Measurements from ENCODE around the gene HEPN1.

HEPN1 gene

DNA sequence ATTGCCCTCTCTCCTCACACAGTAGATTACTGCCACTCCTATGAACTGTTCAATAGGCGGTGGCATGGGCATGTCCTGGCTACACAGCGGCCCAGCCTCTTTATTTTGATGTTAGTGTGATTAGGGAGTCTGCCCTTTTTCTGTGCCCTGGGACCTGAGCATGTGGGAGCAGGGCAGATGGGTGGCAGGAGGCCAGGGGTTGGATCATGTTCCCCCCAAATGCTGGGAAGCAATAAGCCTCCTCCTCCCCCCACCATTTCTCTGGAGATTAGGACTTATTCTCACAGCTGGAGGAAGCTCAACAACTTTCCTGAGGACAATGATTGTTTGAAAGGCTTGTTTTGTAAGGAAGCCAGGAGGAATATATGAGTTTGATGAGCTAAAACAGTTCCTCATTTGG is 848 bp downstream of the HEPN1 start:
- no peak overlapping the region for H3K4me3 ChIP-seq (ENCODE audit: low read depth, low read length)
- no peak for DNase-seq (ENCODE audit: low read depth)
- TF ChIP-seq, protein P1, sequence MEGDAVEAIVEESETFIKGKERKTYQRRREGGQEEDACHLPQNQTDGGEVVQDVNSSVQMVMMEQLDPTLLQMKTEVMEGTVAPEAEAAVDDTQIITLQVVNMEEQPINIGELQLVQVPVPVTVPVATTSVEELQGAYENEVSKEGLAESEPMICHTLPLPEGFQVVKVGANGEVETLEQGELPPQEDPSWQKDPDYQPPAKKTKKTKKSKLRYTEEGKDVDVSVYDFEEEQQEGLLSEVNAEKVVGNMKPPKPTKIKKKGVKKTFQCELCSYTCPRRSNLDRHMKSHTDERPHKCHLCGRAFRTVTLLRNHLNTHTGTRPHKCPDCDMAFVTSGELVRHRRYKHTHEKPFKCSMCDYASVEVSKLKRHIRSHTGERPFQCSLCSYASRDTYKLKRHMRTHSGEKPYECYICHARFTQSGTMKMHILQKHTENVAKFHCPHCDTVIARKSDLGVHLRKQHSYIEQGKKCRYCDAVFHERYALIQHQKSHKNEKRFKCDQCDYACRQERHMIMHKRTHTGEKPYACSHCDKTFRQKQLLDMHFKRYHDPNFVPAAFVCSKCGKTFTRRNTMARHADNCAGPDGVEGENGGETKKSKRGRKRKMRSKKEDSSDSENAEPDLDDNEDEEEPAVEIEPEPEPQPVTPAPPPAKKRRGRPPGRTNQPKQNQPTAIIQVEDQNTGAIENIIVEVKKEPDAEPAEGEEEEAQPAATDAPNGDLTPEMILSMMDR (IDR thresholded peaks at IDR 0.05; ENCODE audit: insufficient read depth, low read depth, low read length, missing control alignments), result no peak

- TF ChIP-seq, protein P1 (IDR thresholded peaks at IDR 0.05; ENCODE audit: insufficient read depth, low read depth, low read length, missing control alignments), result no peak
- DNase-seq (ENCODE audit: low read depth), result no peak
- H3K4me3 ChIP-seq (ENCODE audit: low read depth, low read length), result no peak overlapping the region
Observed at GRCh38 chr11:124920356-124920755, 1.3 kb downstream of the HEPN1 start.

DNA sequence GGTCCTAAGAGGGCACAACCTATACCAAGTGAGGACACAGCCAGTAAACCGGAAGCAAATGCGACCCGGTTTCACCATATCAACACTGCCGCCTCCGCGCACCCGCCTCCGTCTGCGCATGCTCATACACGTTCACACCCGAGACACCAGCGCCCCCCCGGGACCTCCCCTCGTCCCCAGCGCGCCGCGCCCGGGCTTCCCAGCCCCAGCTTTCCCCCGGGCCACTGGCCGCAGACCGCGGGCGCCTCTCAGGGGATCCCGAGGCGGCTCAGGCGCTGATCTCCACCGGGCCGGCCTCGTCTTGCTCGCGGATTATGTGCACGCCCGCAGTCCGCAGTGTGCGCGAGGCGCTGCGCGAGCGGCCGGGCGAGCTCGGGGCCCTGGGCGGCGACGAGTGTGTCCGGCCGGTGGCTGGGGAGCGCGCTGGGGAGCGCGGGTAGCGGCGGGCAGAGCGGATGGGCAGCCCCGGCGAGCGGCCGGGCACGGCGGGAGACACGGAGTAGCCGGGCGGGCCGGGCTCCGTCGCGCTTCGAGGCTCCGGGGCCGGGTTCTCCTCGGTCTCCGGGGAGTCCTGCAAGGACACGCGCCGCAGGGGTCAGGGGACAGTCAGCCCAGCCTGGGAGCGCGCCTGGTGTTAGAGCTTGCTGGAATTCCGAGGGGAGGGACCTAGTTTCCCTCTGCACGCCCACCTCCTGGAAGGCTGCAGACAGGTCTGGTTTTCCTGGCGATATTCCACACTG is 2.0 kb downstream of the HEPN1 start:
- H3K4me3 ChIP-seq (ENCODE audit: low read depth, low read length), result no peak overlapping the region
- TF ChIP-seq, protein P1 (IDR thresholded peaks at IDR 0.05; ENCODE audit: insufficient read depth, low read depth, low read length, missing control alignments), result no peak
- peak; percentile 5 for DNase-seq (ENCODE audit: low read depth)

DNA sequence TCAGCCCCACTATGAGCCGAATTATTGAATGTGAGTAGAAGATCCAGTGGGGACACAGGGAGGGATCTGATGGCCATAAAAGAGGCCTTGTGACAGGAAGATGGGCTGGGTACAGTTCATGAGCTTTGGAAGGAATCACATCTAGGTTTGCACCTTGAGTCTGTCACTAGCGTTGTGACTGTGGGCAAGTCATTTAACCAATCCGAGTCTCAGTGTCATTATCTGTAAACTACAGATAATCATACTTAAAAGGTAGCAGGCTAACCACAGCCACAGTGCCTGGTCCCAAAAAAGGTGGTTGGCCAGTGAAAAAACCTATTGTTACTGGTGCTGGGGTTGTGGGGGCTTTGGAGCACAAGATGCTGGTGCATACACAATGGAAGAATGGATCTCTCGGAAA is 3.8 kb downstream of the HEPN1 start:
- TF ChIP-seq, protein P1 (IDR thresholded peaks at IDR 0.05; ENCODE audit: insufficient read depth, low read depth, low read length, missing control alignments), result no peak
- H3K4me3 ChIP-seq (ENCODE audit: low read depth, low read length), result no peak overlapping the region
- no peak for DNase-seq (ENCODE audit: low read depth)

DNA sequence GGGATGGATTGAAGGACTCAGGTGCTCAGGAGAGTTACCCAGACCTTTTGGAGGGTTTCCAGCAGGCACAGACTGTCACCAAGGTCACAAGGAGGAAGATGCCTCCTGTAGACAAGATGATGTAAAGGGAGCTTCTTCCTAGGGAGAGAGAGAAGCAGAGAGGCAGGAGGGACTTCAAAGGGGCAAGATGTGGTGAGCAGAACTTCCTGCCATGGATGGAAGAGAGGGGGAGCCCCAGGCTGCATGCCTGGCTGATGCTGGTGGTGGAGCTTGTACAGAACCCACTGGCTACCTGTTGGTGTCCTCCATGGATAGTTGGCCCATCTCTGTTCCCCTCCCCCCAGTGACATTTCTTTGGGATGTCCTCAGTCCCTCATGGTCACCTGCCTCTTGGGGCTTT is 4.2 kb downstream of the HEPN1 start:
- no peak for DNase-seq (ENCODE audit: low read depth)
- TF ChIP-seq, protein P1 (IDR thresholded peaks at IDR 0.05; ENCODE audit: insufficient read depth, low read depth, low read length, missing control alignments), result no peak
- no peak overlapping the region for H3K4me3 ChIP-seq (ENCODE audit: low read depth, low read length)

DNA sequence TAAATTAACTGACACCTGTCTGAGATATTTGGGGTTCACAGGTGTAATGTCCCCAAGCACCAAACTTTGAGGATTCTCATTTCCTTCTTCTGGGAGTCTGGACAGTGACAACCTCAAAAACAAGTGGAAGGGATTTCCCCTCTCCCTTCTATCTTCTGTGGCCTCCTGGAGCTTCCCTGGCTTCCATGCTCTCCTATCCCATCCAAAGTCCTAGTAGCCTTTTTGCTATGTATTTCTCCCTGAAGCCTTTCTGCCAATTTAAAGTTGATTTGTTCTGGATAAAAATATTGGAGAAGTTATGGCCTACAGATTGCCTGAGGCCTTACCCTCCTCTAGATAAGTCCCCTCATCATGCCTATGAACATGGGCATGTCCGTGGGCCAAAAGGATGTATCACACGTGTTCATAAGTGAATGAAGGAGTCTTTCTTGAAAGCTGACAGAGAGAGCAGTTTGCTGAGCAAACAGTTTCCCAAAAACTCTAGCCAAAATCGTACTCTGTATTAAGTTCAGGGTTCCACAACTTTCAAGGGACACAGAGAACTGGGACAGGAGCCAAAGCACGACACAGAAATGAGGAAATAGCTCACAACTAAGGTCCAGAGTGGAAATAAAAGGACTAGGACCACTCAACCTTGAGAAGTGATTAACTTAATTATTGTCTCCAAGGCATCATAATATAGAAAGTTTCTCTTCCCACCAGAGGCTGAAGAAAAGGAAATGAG is 10.1 kb downstream of the HEPN1 start:
- TF ChIP-seq, protein P1 (IDR thresholded peaks at IDR 0.05; ENCODE audit: insufficient read depth, low read depth, low read length, missing control alignments), result no peak
- no peak overlapping the region for H3K4me3 ChIP-seq (ENCODE audit: low read depth, low read length)

More for the DNA sequence above, 10.1 kb downstream of the HEPN1 start:
- DNase-seq (ENCODE audit: low read depth), result no peak

All from GM12865 (cell line).